BE2C (cell line): ENCODE data around the gene BCL2L15.

Source experiments
- DNase-seq: peaks from one replicate; pipeline ENCODE4 v3.0.0-alpha.2; 2020
- H3K27me3 ChIP-seq: fragments of 250-450 bp; sonication (Bioruptor Pico); 2 replicates; pipeline ENCODE4 v1.5.1; 2020; ENCODE audit warnings: mild to moderate bottlenecking
- H3K36me3 ChIP-seq: fragments of 250-450 bp; sonication (Bioruptor Pico); 2 replicates; pipeline ENCODE4 v1.5.1; 2020; ENCODE audit warnings: mild to moderate bottlenecking
- H3K4me1 ChIP-seq: fragments of 250-450 bp; sonication (Bioruptor Pico); 2 replicates; pipeline ENCODE4 v1.5.1; 2020
- H3K4me3 ChIP-seq: 2 replicates; pipeline ENCODE4 v1.5.1; 2011; ENCODE audit warnings: low read depth, low read length
- H3K9me3 ChIP-seq: fragments of 250-450 bp; sonication (Bioruptor Pico); 2 replicates; pipeline ENCODE4 v1.5.1; 2020
- TF ChIP-seq, protein P1 (sequence below): IDR thresholded peaks from 2 replicates; pipeline ENCODE4 v1.5.1; 2012; ENCODE audit warnings: mild to moderate bottlenecking, low read depth, low read length

The BCL2L15 gene

DNA sequence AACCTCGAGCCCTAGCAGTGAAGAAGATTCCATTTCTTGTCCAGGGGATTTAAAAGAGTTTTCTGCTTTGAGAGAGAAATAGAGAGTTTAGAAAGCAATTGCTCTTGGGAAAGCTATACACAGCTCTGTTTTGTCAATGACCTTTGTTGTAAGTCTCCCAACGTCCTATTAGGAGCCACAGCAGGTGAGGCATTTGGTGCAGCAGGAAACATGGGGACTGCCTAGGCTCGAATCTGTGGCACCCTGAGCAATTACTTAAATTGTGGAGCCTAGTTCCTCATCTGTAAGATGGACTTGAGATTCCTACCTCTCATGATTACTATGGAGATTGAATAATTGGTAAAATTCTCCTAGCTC, 25.9 kb upstream of the BCL2L15 start:
- H3K4me1 ChIP-seq, result no peaks in the 10 kb centered on the region
- H3K4me3 ChIP-seq, result no peak overlapping the region
- peaks cover 28% of the 10 kb centered on the region for H3K36me3 ChIP-seq

DNA sequence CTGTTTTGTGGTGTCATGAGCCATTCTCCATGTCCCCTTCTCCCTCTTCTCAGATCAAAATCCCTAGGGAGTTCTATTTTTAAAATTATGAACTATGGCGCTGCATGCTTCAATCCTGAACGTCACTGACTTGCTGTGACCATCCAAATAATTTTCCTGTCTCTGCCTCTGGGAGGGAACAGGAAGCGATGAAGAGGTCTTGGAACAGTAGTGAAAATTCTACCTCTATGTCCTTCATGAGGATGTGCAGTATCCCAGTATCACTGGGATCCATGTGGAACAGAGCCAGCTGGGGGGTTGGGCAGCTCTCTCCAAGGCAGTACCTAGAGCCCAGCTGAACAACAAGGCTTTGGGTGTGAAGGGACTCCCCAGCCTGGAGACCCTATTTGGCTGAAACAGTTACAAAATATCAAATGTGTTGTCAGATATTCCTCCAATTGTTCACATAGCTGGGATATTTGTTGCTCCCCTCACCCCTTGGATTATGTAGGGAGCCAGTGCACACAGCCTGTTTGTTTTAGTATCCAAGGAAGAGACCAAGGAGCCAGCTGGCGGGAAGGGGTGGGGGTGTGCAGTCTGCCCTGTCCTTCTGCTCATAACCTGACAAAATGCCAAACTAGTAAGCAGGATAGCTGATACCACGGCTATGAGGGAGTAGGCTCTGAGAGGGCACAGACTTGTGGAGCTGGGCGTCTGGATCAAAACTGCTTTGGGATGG, 25.4 kb upstream of the BCL2L15 start:
- no peak for DNase-seq

More for the DNA sequence above, 25.9 kb upstream of the BCL2L15 start:
- no peak for DNase-seq
- H3K27me3 ChIP-seq, result no peaks in the 10 kb centered on the region; the same call in 1 of the 2 replicates
- no peaks in the 10 kb centered on the region for H3K9me3 ChIP-seq
- TF ChIP-seq, protein P1, sequence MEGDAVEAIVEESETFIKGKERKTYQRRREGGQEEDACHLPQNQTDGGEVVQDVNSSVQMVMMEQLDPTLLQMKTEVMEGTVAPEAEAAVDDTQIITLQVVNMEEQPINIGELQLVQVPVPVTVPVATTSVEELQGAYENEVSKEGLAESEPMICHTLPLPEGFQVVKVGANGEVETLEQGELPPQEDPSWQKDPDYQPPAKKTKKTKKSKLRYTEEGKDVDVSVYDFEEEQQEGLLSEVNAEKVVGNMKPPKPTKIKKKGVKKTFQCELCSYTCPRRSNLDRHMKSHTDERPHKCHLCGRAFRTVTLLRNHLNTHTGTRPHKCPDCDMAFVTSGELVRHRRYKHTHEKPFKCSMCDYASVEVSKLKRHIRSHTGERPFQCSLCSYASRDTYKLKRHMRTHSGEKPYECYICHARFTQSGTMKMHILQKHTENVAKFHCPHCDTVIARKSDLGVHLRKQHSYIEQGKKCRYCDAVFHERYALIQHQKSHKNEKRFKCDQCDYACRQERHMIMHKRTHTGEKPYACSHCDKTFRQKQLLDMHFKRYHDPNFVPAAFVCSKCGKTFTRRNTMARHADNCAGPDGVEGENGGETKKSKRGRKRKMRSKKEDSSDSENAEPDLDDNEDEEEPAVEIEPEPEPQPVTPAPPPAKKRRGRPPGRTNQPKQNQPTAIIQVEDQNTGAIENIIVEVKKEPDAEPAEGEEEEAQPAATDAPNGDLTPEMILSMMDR, result no peak

DNA sequence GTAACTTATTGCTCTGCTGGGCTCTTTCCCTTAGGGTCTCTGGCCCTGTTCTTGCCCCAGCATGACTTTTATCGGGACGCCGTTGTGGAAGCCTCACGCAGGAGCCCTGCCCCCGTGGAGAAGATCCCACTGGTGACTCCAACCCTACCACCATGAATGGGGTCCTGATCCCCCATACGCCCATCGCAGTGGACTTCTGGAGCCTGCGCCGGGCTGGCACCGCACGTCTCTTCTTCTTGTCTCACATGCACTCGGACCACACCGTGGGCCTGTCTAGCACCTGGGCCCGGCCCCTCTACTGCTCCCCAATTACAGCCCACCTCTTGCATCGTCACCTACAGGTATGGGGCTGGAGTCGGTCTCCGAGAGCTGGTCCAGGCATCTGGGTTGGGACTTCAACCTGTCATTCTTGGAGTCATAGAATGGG, 18.1 kb upstream of the BCL2L15 start:
- H3K36me3 ChIP-seq, result peaks cover 11% of the 10 kb centered on the region
- H3K9me3 ChIP-seq, result no peaks in the 10 kb centered on the region
- H3K4me3 ChIP-seq, result peak overlapping the region; percentile 100
- H3K4me1 ChIP-seq, result peaks cover 3% of the 10 kb centered on the region; the same call in 1 of the 2 replicates
- TF ChIP-seq, protein P1, result no peak
- H3K27me3 ChIP-seq, result no peaks in the 10 kb centered on the region
- peak; percentile 21 for DNase-seq

More for the DNA sequence above, 25.4 kb upstream of the BCL2L15 start:
- H3K9me3 ChIP-seq, result no peaks in the 10 kb centered on the region
- no peak overlapping the region for H3K4me3 ChIP-seq
- TF ChIP-seq, protein P1, result no peak
- H3K36me3 ChIP-seq, result peaks cover 28% of the 10 kb centered on the region
- no peaks in the 10 kb centered on the region for H3K4me1 ChIP-seq
- H3K27me3 ChIP-seq, result no peaks in the 10 kb centered on the region; the same call in 1 of the 2 replicates

DNA sequence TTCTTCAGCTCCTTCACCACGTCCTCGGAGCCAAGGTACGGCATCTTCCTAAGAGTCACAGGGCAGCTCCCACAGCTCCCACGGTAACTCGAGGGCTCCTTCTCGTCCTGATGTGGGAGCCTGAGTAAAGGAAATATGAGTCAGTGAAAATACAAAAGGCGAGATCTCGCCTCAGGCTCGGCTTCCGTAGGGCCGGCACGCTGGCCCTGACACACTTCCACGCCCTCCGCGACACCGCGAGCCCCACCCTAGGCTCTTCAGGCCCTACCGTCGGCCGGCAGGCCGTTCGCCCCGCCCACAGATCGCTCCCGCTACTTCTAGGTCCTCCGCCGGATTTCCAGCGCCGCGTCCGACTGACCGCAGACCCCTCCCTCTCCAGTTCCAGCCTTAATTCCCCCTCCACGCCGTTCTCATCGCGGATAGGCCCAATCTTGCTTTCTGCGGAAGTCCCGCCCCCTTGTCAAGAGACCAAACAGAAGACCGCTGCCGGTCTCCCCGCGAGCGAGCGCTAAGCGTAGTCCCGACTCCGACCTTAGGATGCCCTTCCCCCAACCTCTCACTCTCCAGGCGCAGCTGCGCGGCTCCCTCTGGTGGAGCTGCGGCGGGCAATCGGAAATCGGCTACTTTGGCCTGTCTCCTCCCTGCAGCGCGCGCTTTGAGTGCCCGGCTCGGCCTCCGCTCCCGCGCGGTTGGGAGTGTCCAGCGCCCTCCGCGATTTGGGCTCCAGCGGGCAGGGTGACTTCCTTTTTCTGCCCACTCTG, 17.5 kb upstream of the BCL2L15 start, which contains the start of the genes AP4B1 and DCLRE1B:
TSS of gene AP4B1 (minus strand) at position 126 of the 761 bp plus-strand sequence. CDS start at position 44, 82 bp downstream.
TSS of gene DCLRE1B (plus strand) at position 653 of the 761 bp plus-strand sequence. CDS start 261 bp downstream, outside the sequence.
- peak; percentile 99 for DNase-seq
- TF ChIP-seq, protein P1, result peak; percentile 68
- Histone ChIP-seq H3K36me3 (peaks cover 11% of the 10 kb centered on the region), H3K4me1 (peaks cover 3% of the 10 kb centered on the region; the same call in 1 of the 2 replicates), H3K9me3 (no peaks in the 10 kb centered on the region), H3K4me3 (peak within 1 kb of the TSS; percentile 100), H3K27me3 (no peaks in the 10 kb centered on the region)

DNA sequence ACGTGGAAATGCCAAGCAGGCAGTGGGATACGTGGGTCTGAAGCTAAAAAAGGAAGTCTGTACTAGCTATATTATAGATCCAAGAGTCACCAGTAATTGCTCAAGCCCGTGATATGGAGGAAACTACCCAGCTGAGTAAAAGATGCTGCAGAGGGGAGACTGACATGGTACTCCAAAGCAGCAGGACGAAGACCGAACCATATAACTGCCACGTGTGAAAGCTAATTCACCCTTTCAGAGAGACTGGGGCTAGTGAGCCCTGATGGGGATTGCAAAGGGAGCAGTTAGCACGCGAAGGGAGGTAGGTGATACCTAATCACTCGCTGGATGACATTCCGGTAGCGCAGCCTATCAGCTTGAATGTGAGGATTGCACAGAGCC, 16.9 kb upstream of the BCL2L15 start:
- peak overlapping the region; percentile 84 for H3K4me3 ChIP-seq
- no peaks in the 10 kb centered on the region for H3K27me3 ChIP-seq
- DNase-seq, result no peak
- no peaks in the 10 kb centered on the region for H3K9me3 ChIP-seq
- peaks cover 3% of the 10 kb centered on the region; the same call in 1 of the 2 replicates for H3K4me1 ChIP-seq
- TF ChIP-seq, protein P1, result no peak
- peaks cover 12% of the 10 kb centered on the region for H3K36me3 ChIP-seq
